C4-2B (cell line): ENCODE data around the gene PYGO1.

Experiments used
- ZFX ChIP-seq: fragments of 450-650 bp; IDR thresholded peaks from 2 replicates; pipeline ENCODE4 v1.6.1; 2017
- TF ChIP-seq, protein P1 (sequence below): fragments of 450-650 bp; conservative IDR thresholded peaks from 2 replicates; pipeline ENCODE4 v1.5.1; 2017; ENCODE audit warnings: mild to moderate bottlenecking

- TF ChIP-seq, protein P1, sequence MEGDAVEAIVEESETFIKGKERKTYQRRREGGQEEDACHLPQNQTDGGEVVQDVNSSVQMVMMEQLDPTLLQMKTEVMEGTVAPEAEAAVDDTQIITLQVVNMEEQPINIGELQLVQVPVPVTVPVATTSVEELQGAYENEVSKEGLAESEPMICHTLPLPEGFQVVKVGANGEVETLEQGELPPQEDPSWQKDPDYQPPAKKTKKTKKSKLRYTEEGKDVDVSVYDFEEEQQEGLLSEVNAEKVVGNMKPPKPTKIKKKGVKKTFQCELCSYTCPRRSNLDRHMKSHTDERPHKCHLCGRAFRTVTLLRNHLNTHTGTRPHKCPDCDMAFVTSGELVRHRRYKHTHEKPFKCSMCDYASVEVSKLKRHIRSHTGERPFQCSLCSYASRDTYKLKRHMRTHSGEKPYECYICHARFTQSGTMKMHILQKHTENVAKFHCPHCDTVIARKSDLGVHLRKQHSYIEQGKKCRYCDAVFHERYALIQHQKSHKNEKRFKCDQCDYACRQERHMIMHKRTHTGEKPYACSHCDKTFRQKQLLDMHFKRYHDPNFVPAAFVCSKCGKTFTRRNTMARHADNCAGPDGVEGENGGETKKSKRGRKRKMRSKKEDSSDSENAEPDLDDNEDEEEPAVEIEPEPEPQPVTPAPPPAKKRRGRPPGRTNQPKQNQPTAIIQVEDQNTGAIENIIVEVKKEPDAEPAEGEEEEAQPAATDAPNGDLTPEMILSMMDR = no peak
- no peak for TF ChIP-seq ZFX
Observed at GRCh38 chr15:55530861-55531313, 57.3 kb downstream of the PYGO1 start.
